Ovary (tissue), 3 donors: Measurements from ENCODE around the gene ONECUT3.

Experiments
- CTCF ChIP-seq, 3 donors: fragments of 450-650 bp in 2 of 3; fragments of 200-600 bp in 1 of 3; IDR thresholded peaks; one replicate each; pipeline versions ENCODE4 v1.5.1 to v1.8.0; 2016 to 2022; ENCODE audit warnings: antibody characterized with exemption in 3 of 3, mild to moderate bottlenecking in 1 of 3
- POLR2A ChIP-seq: fragments of 450-650 bp; IDR thresholded peaks from one replicate; pipeline ENCODE4 v1.6.1; 2017; ENCODE audit warnings: antibody characterized with exemption, mild to moderate bottlenecking, moderate library complexity
- donor health status: DM: no; HTN: no; CAD: no.

DNA sequence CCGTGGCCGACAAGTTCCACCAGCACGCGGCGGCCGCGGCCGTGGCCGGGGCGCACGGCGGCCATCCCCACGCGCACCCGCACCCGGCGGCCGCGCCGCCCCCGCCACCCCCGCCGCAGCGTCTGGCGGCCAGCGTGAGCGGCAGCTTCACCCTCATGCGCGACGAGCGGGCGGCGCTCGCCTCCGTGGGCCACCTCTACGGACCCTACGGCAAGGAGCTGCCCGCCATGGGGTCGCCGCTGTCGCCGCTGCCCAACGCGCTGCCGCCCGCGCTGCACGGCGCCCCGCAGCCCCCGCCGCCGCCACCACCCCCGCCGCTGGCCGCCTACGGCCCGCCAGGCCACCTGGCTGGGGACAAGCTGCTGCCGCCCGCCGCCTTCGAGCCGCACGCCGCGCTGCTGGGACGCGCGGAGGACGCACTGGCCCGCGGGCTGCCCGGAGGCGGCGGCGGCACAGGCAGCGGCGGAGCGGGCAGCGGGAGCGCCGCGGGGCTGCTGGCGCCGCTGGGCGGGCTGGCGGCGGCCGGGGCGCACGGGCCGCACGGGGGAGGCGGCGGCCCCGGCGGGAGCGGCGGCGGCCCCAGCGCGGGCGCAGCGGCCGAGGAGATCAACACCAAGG, 821 bp downstream of the ONECUT3 start:
- TF ChIP-seq CTCF (IDR thresholded peaks at IDR 0.05): no peak
- no peak for TF ChIP-seq POLR2A
